NCI-H748 (cell line): ENCODE measurements around the gene RASGRP2.

Experiments
- DNase-seq: peaks from one replicate; lab custom pipeline; 2025; ENCODE audit not compliant: unreplicated experiment; lab: John Stamatoyannopoulos, UW

The RASGRP2 gene

DNA sequence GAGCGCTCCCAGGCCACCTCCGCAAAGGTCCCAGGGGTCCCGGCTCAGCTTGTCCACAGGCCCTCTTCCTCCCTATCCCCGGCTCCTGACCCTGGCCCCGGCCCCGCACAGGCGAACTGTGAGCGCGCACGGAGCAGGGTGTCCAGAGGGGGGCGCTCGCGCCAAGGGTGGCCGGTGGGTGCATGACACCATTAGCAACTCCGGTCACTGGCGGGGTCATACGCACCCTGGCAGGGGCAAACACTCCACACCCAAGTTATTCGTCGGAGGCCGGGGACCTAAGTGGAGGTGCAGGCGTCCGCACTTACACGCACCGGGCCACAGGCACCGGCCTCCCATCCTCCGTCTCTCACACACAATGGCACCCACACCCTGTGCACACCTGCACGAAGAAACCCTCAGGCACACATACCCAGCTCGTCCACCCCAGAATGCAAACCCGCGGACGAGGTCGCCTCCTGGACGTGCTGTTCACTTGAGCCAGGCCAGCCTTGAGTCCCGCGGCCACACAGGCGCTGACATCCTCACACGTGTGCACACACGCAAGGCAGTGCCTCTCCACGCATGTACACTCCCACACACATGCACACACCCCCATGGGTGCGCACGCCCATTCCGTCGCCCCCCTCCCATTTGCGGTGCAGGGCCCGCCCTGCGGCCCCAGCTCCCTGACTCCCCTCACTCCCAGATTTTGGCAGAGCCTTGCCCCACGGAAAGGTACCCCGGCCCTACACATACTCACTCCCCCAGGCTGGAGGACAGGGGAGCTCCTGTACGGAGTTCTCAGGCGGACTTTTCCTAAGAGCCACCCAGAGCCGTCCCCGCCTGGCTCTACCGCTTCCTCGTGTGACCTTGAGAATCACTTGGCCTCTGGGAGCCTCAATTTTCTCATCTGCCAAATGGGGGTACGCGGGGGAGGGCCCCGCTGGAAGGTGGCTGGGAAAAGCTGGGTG lies at the start of gene RASGRP2:
TSS of gene RASGRP2 (minus strand) at position 552 of the 953 bp plus-strand sequence. CDS start 1,276 bp downstream, outside the sequence.
- DNase-seq, result peak; percentile 58

DNA sequence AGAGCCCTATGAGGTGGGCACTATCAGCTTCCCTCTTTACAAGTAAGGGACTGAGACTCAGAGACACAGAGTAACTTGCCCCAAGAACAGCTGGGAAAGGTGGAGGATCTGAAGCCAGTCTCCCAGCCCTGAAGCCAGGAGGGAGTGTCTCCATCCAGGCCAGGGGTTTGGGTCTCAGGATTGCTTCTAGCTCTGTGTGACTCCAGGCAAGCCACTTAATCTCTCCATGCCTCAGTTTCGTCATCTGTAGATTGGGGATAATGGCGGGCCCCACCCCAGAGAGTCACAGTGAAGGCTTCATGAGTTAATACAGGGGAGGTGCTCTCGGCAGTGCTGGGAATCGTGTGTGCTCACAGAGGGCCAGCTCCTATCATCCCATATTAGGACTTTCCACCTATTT lies 48.5 kb upstream of the RASGRP2 start:
- no peak for DNase-seq

DNA sequence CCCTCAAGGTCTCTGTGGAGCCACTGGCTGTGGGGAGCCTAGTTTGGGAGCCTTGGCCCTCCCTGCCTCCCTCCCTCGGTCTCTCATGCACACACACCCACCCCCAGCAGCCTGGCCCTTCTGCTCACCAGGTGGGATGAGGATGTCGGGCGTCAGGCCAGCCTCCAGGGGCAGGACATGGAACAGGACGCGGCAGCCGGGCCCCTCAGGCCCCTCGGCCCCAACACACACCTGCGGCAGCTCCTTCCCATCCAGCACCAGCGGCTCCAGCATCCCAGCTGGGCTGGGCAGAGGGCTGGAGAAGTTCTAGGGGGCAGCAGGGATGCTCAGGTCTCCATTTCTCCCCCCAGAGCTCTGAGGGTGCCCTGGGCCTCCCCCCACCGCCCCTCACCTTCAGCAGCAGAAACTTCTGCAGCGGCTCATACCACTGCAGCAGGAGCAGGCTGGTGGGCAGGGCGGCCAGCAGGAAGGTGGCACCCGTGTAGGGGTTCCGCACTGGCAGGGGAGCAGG lies 47.9 kb upstream of the RASGRP2 start:
- DNase-seq, result no peak

DNA sequence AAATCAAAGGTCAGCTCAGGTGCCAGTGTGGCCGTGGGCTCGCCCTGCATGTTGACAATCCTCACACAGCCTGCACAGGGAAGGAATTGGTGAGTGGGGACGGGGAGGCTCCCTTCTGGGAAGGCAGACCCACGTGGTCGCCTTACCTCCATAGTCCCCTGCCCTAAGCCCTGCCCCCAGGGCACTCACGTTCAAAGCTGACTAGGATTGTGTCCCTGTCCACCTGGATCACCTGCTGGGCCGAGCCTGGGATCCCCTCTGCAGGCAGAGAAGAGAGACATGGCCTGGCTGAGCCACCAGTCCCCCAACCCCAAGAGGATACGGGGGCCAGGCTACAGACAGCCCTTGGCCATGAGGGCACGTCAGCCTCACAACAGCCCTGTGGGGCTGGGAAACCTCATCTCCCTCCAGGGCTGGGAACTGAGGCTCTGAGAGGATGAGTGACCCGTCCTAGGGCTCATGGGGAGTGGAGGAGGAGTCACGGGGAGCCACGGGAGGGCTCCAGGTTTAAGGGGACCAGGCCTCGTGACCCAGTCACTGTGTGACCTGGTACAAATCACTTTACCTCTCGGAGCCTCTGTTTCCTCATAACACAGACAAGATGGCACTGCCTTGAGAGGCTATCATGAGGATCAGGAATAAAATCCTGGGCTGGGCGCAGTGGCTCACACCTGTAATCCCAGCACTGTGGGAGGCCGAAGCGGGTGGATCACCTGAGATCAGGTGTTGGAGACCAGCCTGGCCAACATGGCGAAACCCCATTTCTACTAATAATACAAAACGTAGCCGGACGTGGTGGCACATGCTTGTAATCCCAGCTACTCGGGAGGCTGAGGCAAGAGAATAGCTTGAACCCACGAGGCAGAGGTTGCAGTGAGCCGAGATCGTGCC lies 46.5 kb upstream of the RASGRP2 start:
- no peak for DNase-seq

DNA sequence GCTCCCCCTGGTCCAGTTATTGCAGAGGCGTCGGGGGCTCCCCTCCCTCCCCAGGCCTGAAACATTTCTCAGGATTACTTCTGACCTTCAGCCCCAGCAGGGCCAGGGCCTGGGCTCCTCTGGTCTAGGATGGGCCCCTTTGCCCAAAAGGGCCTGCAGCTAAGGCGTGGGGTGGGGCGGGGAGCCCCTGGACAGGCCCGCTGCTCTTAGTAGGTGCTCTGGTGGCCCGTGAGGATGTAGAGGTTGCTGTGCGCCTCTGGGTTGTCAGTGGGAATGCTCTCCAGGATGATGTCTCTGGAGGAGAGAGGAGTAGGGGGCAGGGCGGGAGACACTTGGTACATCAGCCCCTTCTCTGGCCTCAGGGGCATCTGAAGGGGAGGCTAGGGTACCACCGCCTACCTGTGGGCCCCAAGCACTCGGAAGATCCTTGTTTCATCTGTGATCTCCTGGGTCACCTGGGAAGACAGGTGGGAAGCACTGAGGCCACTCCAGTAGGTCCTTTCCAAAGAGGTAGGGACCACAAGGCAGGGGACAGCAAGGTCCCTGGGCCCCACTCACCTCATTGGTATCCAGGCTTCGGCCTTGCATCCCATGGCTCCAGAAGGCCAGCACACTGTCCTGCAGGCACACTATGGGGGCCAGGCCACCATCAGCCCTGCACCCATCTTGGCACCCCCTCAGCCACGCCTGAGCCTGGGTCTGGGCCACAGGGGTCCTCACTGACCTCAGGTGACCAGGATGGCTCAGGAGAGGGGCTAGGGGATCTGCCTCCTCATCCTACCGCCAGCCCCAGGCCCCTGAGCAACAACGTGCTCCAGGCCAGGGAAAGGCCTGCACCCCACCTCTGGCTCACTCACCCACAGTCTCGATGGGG lies 45.6 kb upstream of the RASGRP2 start:
- no peak for DNase-seq

DNA sequence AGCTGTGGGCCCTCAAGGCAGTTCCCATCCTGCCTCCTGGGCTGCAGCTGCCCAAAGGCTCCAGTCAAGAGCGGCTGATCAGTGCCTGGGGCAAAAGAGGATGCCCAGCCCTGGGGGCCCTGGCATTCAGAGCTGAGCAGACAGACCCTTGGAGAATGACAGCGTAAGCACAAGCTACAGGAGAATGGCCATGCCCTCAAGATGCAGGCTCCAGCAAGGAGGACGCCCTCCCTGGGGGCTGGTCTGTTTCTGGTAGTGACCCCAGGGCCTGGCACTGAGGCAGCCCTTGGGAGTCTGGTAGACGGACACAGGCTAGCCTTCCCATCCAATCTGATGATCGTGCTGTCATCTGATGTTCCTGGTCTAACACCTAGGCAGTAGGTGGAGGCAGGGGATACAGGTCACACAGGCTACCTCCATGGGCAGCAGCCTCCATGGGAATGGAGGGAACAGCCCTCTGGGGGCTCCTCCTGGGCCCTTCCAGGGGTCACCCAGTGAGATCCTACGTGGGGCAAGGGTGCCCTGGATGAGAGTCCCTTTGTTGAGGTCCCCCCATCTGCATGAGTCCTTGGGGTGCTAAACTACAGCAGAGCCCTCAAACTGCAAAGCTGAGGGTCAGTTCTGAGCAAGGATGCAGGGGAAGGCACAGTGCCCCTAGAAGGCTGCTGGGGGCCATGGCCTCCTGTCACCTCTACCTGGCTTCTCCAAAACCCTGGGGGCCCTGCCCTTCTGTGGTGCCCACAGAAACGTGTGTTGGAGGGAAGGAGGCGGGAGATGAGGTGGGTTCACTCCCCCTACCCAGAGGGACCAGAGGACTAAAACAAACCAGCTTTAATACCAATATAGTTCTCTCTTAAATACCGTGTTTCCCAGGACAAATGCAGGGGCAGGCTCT lies 44.6 kb upstream of the RASGRP2 start:
- no peak for DNase-seq

DNA sequence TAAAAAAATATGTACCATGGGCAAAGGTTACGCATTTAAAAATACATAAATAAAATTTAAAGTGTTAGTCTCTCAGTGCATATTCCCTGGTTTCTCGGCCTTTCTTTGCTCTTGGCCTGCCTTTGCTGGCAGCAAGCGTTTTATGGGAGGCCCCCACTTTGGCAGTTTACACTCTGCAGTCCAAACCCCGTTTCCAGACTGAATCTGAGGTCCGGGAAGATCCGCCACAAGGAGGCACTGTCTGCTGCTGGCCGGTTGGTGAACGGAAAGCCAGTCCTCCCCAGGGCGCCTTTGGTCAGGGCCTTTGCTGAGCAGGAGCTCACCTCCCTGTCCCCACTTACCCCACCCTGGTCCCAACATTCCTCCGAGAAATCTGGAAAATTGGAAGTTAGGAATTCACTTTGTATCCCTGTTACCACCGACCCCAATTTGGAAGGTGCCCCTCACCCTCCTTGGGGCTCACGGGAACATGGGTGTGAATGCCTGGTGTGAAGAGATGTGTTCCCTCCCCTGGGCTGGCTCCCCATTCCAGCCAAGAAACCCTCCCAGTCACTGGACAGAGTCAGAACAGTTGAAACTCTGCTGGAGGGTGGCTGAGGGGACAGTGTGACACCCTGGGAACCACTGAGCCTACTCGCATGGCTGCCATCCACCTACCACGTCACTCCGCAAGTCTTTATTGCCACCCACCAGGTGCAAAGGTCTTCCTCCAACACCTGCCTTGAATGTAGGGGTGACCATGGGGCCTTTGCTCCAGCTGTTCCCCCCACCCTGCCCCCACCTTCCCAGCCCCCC lies 43.8 kb upstream of the RASGRP2 start:
- peak; percentile 23 for DNase-seq

DNA sequence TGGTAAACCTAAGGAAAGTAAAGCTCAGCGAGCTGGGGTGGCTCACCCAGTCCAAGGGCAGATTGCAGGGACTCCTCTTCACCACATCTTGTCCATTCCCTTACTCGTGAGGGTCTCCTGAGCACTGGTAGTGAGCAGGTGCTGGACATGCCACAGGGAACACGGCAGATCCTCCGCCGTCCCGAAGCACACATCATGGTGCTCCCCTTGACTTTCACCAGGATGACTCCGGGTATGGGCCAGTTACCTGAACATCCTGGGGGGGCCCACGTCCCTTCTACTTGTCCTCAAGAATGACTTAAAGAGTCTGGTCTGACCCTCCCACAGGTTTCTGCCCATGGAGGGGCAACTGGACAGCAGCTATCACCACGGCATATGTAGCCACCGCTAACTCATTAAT lies 42.4 kb upstream of the RASGRP2 start:
- no peak for DNase-seq

DNA sequence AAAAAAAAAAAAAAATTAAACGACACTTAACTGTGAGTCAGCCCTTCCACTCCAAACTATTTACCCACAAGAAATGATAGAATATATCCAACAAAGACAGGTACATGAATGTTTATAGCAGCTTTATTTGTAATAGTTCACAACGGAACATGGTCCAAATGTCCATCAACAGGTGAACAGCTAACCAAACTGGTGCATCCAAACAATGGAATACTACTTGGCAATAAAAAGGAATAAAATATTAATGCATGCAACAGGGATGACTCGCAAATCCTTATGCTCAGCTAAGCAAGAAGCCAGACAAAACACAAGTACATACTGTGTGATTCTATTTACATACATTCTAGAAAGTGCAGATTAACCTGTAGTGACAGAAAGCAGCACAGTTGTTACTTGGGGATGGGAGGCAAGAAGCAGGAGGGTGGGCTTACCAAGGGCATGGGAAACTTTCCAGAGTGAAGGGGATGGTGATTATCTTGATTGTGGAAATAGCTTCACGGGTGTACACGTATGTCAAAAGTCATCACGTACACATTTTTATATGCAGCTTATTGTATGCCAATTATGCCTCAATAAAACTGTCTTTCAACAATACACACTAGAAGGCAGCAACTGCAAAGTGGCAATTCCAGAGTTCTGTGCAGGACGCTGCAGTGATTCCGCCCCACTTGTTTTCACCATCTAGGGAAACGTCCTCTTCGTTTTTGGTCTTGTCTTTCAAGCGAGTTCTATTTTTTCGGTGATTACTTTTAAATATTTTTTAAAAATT lies 41.1 kb upstream of the RASGRP2 start:
- no peak for DNase-seq

DNA sequence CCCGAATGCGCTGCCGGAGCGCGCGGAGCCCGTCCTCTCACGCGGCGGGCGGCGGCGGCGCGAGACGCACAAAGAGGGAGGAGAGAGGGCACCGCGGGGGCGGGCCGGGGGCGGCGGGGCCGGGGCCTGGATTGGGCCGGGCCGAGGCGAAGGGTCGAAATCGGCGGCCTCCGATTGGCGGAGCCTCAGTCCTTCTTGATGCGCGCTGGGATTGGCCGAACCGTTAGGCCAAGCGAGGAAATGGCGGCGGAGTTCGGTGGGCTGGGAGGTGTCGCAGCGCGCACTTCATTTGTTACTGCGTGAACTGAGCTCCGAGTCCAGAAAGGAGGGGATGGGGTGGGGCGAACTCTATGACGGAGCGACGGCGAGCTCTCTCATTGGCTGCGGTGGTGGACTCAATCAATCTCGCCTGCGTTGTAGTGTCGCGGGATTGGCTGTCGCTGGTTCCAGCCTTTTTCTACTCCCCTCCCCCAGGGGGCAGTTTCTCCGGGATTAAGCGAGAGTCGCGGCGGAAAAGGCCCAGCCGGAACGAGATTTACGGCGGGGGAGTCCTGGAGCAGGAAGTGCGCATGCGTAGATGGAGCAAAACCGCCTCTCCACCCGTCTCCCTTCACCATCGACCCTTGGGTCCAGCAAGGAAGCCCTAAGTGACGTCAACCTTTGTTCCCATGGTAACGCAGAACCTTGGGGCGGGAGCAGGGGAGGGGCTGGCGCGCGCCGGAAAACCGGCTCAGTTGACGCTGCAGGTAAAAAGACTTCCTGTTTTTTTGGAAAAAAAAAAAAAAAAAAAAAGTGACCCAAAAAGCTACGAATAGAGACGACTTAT lies 34.7 kb upstream of the RASGRP2 start, which contains the start of gene SF1:
TSS of gene SF1 (minus strand) at position 70 of the 826 bp plus-strand sequence. CDS start 150 bp downstream, outside the sequence.
- DNase-seq, result peak; percentile 100

DNA sequence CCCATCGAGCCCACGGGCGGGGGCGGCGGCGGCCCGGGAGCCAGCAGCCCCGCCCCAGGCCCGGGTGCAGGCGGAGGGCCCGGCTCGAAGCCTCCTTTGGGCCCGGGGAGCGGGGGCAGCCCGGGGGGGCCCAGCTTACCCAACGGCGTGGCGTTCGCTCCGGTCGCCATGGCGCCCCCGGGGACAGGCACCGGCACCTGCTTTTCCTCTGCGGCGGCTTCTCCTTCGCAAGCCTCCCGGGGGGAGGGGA lies 34.2 kb upstream of the RASGRP2 start:
- no peak for DNase-seq

DNA sequence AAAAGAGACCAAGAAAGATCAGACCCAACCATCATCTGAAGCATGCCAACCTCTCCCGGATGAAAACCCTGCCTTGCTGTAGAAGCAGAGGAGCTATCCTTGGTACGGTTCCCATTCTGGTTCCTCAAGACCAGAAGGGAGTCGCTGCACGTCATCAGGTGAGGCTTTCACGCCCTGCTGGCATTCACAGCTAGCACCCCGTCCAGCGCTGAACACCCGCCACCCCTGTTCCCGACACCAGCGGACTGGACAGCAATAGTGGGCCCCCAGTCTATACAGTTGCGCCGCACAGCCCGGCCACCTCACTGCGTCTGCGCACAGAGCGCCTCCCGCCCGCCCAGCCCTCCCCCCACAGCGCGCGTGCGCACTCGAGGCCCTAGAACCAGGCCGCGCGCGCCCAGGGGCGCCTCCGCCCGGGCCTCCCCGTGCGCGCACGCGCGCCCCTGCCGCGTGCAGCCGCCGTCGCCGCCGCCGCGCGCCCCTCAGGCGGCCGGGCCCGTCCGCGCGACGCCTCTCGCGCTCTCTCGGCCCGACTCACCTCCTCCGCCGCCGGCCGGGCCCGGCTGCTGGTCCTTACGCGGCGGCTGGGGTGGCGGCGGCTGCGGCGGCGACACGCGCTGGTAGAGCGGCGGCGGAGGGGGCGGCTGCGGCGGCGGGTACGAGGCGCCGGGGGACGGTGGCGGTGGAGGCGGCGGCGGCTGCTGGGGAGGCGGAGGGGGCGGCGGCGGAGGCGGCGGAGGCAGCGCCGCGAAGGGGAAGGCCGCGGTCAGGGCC lies 33.7 kb upstream of the RASGRP2 start:
- peak; percentile 87 for DNase-seq

DNA sequence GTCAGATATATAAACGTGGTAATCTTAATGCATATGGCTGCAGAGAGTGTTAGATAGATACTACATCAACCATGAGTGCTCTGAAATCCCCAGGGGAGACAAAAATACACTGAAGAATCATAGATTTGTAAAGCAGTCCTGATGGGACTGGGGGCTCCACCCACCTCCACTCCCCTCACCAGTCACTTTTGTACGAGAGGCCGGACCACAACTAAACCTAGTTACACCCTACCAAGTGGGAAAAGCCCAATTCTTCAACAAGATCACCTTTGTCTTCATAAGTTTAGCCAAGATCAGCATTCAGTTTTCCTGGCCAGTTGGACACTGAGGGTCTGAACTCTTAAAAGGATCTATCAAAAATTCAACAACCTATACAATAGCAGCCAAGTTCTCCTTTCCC lies 32.9 kb upstream of the RASGRP2 start:
- DNase-seq, result no peak

DNA sequence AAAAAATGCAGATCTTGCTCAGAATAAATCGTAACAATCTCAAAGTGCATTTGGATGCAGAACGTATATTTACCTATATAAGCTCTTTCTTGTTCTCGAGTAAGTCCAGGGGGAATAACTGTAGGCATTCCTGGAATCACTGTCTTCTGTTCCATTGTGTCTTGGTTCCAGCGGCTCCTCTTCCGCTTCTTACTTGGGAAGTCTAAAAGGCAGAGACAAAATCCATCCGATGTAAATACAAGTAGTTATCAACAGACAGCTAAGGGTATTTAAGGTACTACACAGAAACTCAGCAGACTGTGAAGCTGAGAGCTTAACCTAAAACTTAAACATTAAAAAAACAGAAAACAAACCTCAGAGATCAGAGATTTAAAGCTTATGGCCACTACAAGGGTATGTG lies 32.5 kb upstream of the RASGRP2 start:
- DNase-seq, result no peak

DNA sequence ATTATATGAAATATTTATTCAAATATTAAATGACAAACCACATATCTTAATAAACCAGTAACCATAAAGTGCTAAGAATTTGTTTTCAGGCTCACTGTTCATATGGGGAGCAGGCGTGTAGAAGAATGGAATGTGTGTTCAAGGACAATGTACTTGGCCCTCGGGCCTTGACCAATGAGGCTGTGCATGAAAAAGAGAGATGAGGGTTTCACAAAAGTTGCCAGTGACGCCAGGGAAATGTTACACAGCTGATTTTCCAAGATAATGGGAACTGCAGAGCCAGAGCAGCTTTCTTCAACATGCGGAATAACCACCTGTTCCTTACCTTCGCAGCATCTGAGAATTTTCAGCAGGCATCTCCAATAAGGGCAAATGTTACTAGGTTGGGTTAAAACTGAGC lies 30.2 kb upstream of the RASGRP2 start:
- no peak for DNase-seq

DNA sequence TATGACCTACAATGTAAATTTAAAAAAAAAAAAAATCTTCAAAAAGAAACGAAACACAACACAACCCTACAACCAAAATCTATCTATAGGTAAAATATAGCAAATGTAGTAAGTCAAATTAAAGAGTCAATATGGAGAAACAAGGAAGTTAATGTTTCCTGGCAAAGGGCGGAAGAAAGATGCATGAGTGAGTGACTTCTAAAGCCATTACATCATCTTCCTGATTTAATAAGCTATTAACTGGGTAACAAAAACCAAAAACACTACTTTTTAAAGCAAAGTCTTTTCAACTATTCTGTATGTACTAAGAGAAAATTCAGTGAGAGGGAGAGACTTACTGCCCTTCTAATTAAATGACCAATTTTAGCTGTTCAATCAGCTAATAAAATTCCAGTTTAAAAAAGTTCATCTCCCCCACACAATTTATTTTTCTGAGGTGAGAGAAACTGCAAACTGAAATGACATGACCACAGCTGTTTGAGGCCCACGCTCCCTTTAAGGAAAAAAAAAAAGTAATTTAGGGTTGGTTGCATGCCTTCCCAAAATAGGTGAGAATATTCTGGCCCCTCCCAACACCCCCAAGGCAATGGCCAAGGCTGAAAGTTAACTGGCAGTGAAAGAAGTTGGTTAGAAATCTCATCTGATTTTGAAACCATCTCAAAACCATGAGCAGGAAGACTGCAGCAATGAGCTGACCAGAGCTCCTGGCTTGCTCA lies 28.5 kb upstream of the RASGRP2 start:
- no peak for DNase-seq
